K562 treated with DMSO at 1 percent for 24 hours (cell line): ENCODE data around the gene GRN. TPM values are rescaled to one million over a fixed set of nuclear protein-coding genes. Genes with fewer than 3 reads are reported as not detected.

Source experiments
- total RNA-seq: library from RNA; unstranded; fragments of 300-600 nt; gene quantifications from 2 replicates; pipeline ENCODE4 v1.2.3, GENCODE V29; 2022; ENCODE audit warnings: low read depth; ENCODE audit not compliant: insufficient read depth

The GRN gene
- 421 and 465 TPM in 2 replicates for total RNA-seq

GRCh38 chr17:44344939-44345453 lies at the start of gene GRN:
Gene GRN, plus strand, starts transcription at chr17:44345302. Its CDS starts 3,863 bp downstream, at chr17:44349165.

GRCh38 chr17:44308320-44308818 lies 36.7 kb upstream of the GRN start, which contains the start of gene RUNDC3A:
Gene RUNDC3A, plus strand, starts transcription at chr17:44308601. Its CDS starts 232 bp downstream, at chr17:44308833.

GRCh38 chr17:44324571-44325275 lies 20.4 kb upstream of the GRN start, which contains the start of gene SLC25A39:
Gene SLC25A39, minus strand, starts transcription at chr17:44324823. Its CDS starts 1,261 bp downstream, at chr17:44323562.

GRCh38 chr17:44363613-44364159 lies 18.6 kb downstream of the GRN start, which contains the start of gene FAM171A2:
Gene FAM171A2, minus strand, starts transcription at chr17:44363853. Its CDS starts 139 bp downstream, at chr17:44363714.

GRCh38 chr17:44389281-44389680 lies 44.2 kb downstream of the GRN start, which contains the start of gene ITGA2B:
Gene ITGA2B, minus strand, starts transcription at chr17:44389649. Its CDS starts 176 bp downstream, at chr17:44389473.

Other genes with a start within 250 kb of the GRN start
- 59.0 and 61.9 TPM in 2 replicates for gene HDAC5, start 221.7 kb upstream of the GRN start, total RNA-seq
- 15.4 and 17.5 TPM in 2 replicates for gene HROB, start 203.4 kb upstream of the GRN start, total RNA-seq
- 0.41 and 0.53 TPM in 2 replicates for gene ASB16, start 174.6 kb upstream of the GRN start, total RNA-seq
- gene TMUB2, start 158.3 kb upstream of the GRN start, total RNA-seq: 31.6 and 34.0 TPM in 2 replicates
- 50.7 and 54.3 TPM in 2 replicates for gene ATXN7L3, start 145.4 kb upstream of the GRN start, total RNA-seq
- 51.2 and 52.5 TPM in 2 replicates for gene UBTF, start 125.6 kb upstream of the GRN start, total RNA-seq
- gene SLC4A1, start 77.2 kb upstream of the GRN start, total RNA-seq: 1.5 and 1.9 TPM in 2 replicates
- 0.30 TPM in 1 of 2 replicates, not detected in the other for gene RUNDC3A, start 36.7 kb upstream of the GRN start, total RNA-seq
- 246 and 286 TPM in 2 replicates for gene SLC25A39, start 20.5 kb upstream of the GRN start, total RNA-seq
- 22.7 and 24.8 TPM in 2 replicates for gene FAM171A2, start 18.6 kb downstream of the GRN start, total RNA-seq
- 4.7 and 5.3 TPM in 2 replicates for gene ITGA2B, start 44.3 kb downstream of the GRN start, total RNA-seq
- 16.9 and 18.5 TPM in 2 replicates for gene GPATCH8, start 158.1 kb downstream of the GRN start, total RNA-seq
- 16.1 and 18.5 TPM in 2 replicates for gene FZD2, start 212.2 kb downstream of the GRN start, total RNA-seq